Hepatocyte (in vitro differentiated cells): ENCODE data around the gene SLC25A10.

Source experiments
- CTCF ChIP-seq: fragments of 200-600 bp; sonication (generic); IDR thresholded peaks from 2 replicates; pipeline ENCODE4 v1.5.1; 2016; ENCODE audit warnings: antibody characterized with exemption, mild to moderate bottlenecking; ENCODE audit not compliant: poor library complexity
- EZH2 ChIP-seq: fragments of 200-600 bp; sonication (generic); IDR thresholded peaks from 2 replicates; pipeline ENCODE4 v1.6.1; 2016; ENCODE audit warnings: antibody characterized with exemption, mild to moderate bottlenecking, borderline replicate concordance
- EZH2phosphoT487 ChIP-seq: fragments of 200-600 bp; sonication (generic); IDR thresholded peaks from one replicate; pipeline ENCODE4 v1.6.1; 2018; ENCODE audit warnings: antibody characterized with exemption, mild to moderate bottlenecking, low read depth, moderate library complexity; ENCODE audit not compliant: unreplicated experiment, severe bottlenecking

- TF ChIP-seq CTCF: no peak
- TF ChIP-seq EZH2: no peak
- TF ChIP-seq EZH2phosphoT487: no peak
Measured at GRCh38 chr17:81691196-81691595, 20.9 kb upstream of the SLC25A10 start.
